Measurements from ENCODE around the gene OXCT2.
"Not testable (repeated sequence)": the region's sequence is repeated elsewhere in the genome, so short reads cannot be mapped to it uniquely, and the experiment has no call there.

DNA sequence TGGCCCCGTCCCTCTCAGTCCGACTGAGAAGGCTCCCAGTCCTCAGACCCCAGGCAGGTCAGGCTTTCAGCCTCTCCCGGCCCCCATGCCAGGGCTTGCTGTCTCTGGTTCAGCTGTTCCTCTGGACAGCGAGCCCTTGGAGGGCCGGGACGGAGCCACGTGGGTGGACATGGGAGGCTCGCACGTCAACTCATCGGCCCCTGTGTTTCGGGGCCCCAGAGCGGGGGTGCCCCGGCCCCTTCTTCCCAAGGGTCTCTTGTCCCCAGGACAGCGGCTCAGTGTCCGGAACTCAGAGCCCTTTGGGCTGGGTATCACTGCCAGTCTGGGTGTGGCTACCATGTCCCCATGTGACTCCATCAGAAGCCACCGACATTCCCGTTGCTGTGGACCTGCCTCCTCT lies 6.7 kb upstream of the OXCT2 start:
- TF ChIP-seq, protein P1, sequence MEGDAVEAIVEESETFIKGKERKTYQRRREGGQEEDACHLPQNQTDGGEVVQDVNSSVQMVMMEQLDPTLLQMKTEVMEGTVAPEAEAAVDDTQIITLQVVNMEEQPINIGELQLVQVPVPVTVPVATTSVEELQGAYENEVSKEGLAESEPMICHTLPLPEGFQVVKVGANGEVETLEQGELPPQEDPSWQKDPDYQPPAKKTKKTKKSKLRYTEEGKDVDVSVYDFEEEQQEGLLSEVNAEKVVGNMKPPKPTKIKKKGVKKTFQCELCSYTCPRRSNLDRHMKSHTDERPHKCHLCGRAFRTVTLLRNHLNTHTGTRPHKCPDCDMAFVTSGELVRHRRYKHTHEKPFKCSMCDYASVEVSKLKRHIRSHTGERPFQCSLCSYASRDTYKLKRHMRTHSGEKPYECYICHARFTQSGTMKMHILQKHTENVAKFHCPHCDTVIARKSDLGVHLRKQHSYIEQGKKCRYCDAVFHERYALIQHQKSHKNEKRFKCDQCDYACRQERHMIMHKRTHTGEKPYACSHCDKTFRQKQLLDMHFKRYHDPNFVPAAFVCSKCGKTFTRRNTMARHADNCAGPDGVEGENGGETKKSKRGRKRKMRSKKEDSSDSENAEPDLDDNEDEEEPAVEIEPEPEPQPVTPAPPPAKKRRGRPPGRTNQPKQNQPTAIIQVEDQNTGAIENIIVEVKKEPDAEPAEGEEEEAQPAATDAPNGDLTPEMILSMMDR (IDR thresholded peaks at IDR 0.05), result not testable (repeated sequence)
- not testable (repeated sequence) for TF ChIP-seq POLR2A (IDR thresholded peaks at IDR 0.05)
